Medulla oblongata (tissue), 1 donor: ENCODE results near the gene TSPAN1.
"Not testable (repeated sequence)": the region's sequence is repeated elsewhere in the genome, so short reads cannot be mapped to it uniquely, and the experiment has no call there.

ENCODE experiments used
- DNase-seq: peaks from one replicate; pipeline ENCODE4 v3.0.0-alpha.2; 2015; ENCODE audit errors: extremely low spot score

Gene TSPAN1

GRCh38 chr1:46218443-46218842, 43.6 kb downstream of the TSPAN1 start:
- DNase-seq = no peak

- no peak for DNase-seq
These were observed 44.9 kb downstream of the TSPAN1 start for GRCh38 chr1:46219551-46220520.

GRCh38 chr1:46220808-46221207, 45.9 kb downstream of the TSPAN1 start:
- DNase-seq = no peak

DNA sequence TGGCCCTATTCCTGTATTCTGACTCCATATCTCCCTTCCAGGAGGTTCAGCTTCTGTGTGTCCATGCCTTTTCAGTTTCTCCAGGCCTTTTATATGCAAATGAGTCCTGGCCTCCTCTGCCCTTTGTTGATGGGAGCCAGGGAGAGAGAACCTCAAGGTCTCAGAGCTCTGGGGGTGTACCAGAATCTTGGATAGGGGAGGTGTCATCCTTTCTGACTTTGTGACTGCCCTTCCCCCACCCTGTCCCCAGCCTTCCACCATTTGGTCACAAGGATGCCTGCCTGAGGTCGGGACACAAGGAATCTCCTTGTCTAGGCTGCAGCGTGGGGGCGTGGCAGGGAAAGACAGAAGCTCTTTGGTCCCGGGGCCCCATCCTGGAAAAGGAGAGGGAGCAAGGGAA, 46.9 kb downstream of the TSPAN1 start:
- DNase-seq = peak; percentile 95

DNA sequence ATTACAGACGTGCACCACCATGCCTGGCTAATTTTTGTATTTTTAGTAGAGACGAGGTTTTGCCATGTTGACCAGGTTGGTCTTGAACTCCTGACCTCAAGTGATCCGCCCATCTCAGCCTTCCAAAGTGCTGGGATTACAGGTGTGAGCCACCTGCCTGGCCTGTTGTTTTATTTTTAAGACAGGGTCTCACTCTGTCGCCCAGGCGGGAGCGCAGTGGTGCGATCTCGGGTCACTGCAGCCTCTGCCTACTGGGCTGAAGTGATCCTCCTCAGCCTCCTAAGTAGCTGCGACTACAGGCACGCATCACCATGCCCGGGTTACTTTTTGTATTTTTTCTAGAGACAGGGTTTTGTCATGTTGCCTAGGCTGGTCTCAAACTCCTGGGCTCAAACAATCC, 48.2 kb downstream of the TSPAN1 start:
- DNase-seq = not testable (repeated sequence)

DNA sequence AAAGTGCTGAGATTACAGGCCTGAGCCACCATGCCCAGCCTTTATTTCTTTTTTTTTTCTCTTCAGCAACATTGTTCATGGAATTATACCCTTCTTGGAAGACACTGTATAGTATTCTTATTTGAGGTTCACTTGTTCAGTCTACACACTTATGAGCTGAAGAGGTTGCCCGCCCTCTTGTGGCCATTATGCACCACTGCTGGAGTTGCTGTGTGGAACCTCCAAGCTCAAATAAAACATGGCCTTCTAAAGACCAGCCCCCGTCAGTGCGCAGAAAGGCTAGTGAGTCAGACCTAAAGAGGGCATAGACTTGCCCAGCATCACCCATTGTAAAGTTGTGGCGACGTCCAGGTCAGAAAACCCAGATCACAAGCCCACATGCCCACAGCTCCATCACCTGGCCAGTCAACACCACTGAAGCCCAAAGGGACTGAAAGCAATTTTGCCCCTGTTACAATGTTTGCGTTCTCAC, 48.6 kb downstream of the TSPAN1 start:
- peak; percentile 94 for DNase-seq

DNA sequence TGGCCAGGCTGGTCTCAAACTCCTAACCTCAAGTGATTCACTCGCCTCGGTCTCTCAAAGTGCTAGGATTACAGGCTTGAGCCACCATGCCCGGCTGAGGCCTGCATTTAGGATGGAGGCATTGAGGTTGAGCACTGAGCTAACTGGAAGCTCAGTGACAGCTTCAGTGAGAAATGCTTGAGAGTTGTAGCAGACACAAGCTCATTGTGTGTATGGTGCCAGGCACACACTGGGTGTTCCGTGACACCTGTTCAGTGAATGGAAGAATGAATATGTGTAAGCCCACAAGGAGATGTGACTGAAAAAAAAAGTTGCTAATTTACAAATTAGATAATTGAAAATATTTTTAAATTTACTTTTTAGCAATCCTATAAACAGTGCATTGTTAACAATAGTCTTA, 50.1 kb downstream of the TSPAN1 start:
- DNase-seq = peak; percentile 80

GRCh38 chr1:46231231-46231630, 56.3 kb downstream of the TSPAN1 start:
- DNase-seq = not testable (repeated sequence)
